Colonic mucosa (tissue), 4 donors: Measurements from ENCODE around the gene CUEDC1. TPM values are rescaled to one million over a fixed set of nuclear protein-coding genes. Genes with fewer than 3 reads are reported as not detected.

Experiments
- DNase-seq: peaks from one replicate; pipeline ENCODE4 v3.0.0-alpha.2; 2020
- H3K27ac ChIP-seq: fragments of 200-600 bp; one replicate; pipeline ENCODE4 v1.8.0; 2021
- H3K27me3 ChIP-seq: fragments of 200-600 bp; one replicate; pipeline ENCODE4 v1.8.0; 2021
- H3K36me3 ChIP-seq: fragments of 200-600 bp; one replicate; pipeline ENCODE4 v1.8.0; 2021
- H3K4me1 ChIP-seq: fragments of 200-600 bp; one replicate; pipeline ENCODE4 v1.8.0; 2021; ENCODE audit warnings: mild to moderate bottlenecking
- H3K4me3 ChIP-seq: fragments of 200-600 bp; one replicate; pipeline ENCODE4 v1.8.0; 2021
- H3K9ac ChIP-seq, 2 donors: one replicate each; pipeline ENCODE4 v1.7.0; 2013; ENCODE audit warnings: control low read depth in 2 of 2, low read depth in 2 of 2, low read length in 2 of 2
- H3K9me3 ChIP-seq: fragments of 200-600 bp; one replicate; pipeline ENCODE4 v1.8.0; 2021
- CTCF ChIP-seq: fragments of 200-600 bp; IDR thresholded peaks from one replicate; pipeline ENCODE4 v1.8.0; 2022; ENCODE audit warnings: antibody characterized with exemption, mild to moderate bottlenecking
- intact Hi-C: fragments of 100-400 bp; cut with DNase I; formaldehyde crosslinking; loops from one replicate; pipeline ENCODE4 v1.14.1; 2022
- total RNA-seq, 2 donors: library from RNA; stranded (reverse); fragmentation: NEBNext Ultra II Directional in 1 of 2; extraction: Animal tissue kit (Norgen Biotek cat#: 25700) in 1 of 2; gene quantifications; one replicate each; pipeline ENCODE4 v1.2.1, GENCODE V29; 2021
- donor health status: healthy.
- donor health status: DM: no; HTN: no; CAD: no.
- donor health status: DM: no; HTN: no; CAD: no.

Gene CUEDC1
- total RNA-seq, 2 donors from 2014 or later = 14.7 to 15.2 TPM

GRCh38 chr17:57948169-57948554, 7.0 kb downstream of the CUEDC1 start:
- TF ChIP-seq CTCF = no peak
- intact Hi-C loops = no loop called here
- no peaks in the 10 kb centered on the region for H3K27me3 ChIP-seq
- no peaks in the 10 kb centered on the region for H3K36me3 ChIP-seq
- peaks cover 6% of the 10 kb centered on the region for H3K4me1 ChIP-seq
- H3K27ac ChIP-seq = peak overlapping the region; percentile 70
- peak overlapping the region in 1 of 2 donors; percentile 23 for H3K9ac ChIP-seq
- no peak overlapping the region for H3K4me3 ChIP-seq
- H3K9me3 ChIP-seq = no peaks in the 10 kb centered on the region
- no peak for DNase-seq

GRCh38 chr17:57947369-57947768, 7.8 kb downstream of the CUEDC1 start:
- TF ChIP-seq CTCF = no peak
- DNase-seq = no peak
- Histone ChIP-seq H3K4me3 (peak overlapping the region; percentile 3), H3K9me3 (no peaks in the 10 kb centered on the region), H3K4me1 (peaks cover 6% of the 10 kb centered on the region), H3K27me3 (no peaks in the 10 kb centered on the region), H3K27ac (peak overlapping the region; percentile 70), H3K9ac (peak overlapping the region; percentile 27 to 83), H3K36me3 (no peaks in the 10 kb centered on the region)
- intact Hi-C loops = no loop called here

GRCh38 chr17:57946798-57947358, 8.3 kb downstream of the CUEDC1 start:
- intact Hi-C loops = no loop called here
- H3K36me3 ChIP-seq = no peaks in the 10 kb centered on the region
- DNase-seq = peak; percentile 72
- no peak for TF ChIP-seq CTCF
- no peaks in the 10 kb centered on the region for H3K27me3 ChIP-seq
- no peaks in the 10 kb centered on the region for H3K9me3 ChIP-seq
- peak overlapping the region; percentile 70 for H3K27ac ChIP-seq
- H3K9ac ChIP-seq = peak overlapping the region in 1 of 2 donors; percentile 83
- H3K4me3 ChIP-seq = peak overlapping the region; percentile 3
- H3K4me1 ChIP-seq = peaks cover 6% of the 10 kb centered on the region

GRCh38 chr17:57945996-57946797, 9.0 kb downstream of the CUEDC1 start:
- Histone ChIP-seq H3K4me1 (peaks cover 6% of the 10 kb centered on the region), H3K9ac (peak overlapping the region in 1 of 2 donors; percentile 83), H3K27me3 (no peaks in the 10 kb centered on the region), H3K4me3 (peak overlapping the region; percentile 3), H3K27ac (peak overlapping the region; percentile 70), H3K36me3 (no peaks in the 10 kb centered on the region), H3K9me3 (no peaks in the 10 kb centered on the region)
- intact Hi-C loops = no loop called here
- TF ChIP-seq CTCF = no peak
- DNase-seq = no peak

- Histone ChIP-seq H3K36me3 (no peaks in the 10 kb centered on the region), H3K27ac (no peak overlapping the region), H3K9ac (no peak overlapping the region), H3K4me1 (peaks cover 6% of the 10 kb centered on the region), H3K9me3 (no peaks in the 10 kb centered on the region), H3K27me3 (no peaks in the 10 kb centered on the region), H3K4me3 (no peak overlapping the region)
- no peak for TF ChIP-seq CTCF
- no peak for DNase-seq
- intact Hi-C loops = no loop called here
These were observed 10.3 kb downstream of the CUEDC1 start for GRCh38 chr17:57944908-57945307.
